ENCODE measurements around the gene C3AR1.
"Not testable (repeated sequence)": the region's sequence is repeated elsewhere in the genome, so short reads cannot be mapped to it uniquely, and the experiment has no call there.

The C3AR1 gene

DNA sequence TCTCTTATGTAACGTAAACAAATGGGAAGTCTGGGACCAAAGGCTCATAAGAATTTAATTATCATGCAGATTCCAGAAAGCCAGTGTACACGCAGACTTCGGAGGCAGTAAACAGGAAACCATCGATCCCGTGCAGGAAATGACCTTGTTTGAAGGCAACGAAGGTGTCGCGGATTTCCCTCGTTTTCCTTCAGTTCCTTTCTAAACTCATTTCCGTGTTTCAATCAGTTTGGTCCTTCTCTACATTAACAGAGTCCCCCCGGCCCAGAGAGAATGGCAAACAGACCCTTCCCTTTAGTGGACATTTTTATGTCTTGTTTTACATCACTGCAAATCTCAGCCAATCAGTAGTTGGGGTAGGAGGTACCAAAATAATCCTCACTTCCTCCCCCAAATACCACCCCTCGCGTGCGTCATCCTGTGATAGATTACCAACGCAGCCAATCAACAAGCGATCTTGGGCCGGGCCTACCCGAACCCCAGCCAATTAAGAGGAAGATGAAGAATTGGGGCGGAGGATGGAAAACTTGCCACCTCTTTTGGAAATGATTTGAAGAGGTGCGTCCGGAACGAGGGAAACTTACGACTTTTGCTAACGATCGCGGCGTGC, 39.8 kb downstream of the C3AR1 start:
- peak; percentile 87 for DNase-seq

DNA sequence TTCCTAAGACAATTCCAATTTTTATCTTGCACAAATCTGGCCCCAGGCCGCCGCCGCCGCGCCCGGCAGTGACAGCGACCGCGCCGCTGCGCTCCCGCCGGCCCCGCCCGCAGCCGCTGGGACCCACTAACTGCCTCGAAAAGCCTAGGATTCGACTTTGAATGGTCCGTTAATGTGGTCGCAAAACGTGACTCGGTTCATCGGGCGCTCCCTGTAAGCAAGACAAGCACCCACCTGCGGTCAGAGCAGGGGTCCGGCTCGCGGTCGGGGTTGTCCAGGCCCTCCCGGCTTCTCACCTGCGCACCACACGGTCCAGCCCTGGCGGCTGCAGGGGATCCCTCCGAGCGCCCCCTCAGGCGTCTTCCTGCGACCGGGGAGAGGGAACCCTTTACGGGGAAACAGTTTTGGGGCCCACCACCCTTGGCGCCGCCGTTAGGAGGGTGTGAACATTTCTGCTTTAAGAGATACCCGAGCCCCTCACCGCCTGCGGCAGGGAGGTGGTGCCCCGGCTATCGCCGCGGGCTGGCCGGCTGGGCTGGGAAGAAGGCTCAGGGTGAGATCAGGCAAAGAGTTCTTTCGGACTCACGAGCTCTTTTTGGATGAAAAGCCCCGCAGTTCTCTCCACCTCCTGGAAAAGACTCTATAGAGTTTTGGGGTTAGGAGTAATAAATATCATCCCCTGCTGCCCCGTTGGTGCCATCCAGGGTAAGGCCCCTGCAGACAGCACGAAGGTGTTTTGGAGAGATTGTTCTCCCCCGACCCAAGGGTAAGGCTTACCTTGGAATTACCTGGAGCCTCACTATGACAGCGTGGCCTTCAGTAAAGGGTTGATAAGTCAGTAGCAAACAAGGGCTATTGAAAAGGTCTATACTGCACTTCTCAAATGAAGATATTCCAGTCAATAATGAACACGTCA, 47.2 kb downstream of the C3AR1 start:
- DNase-seq: no peak

DNA sequence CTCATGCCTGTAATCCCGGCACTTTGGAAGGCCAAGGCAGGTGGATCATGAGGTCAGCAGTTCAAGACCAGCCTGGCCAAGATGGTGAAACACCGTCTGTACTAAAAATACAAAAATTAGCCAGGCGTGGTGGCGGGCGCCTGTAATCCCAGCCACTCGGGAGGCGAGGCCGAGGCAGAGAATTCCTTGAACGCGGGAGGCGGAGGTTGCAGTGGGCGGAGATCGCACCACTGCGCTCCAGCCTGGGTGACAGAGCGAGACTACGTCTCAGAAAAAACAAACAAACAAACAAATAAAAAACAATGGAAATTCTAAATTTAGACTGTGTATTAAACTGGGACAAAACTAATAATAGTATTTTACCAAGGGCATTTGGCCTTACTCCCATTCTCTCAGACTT, 47.9 kb downstream of the C3AR1 start:
- not testable (repeated sequence) for DNase-seq

- DNase-seq: no peak
Observed at GRCh38 chr12:8014836-8015235, 51.3 kb downstream of the C3AR1 start.

- DNase-seq: no peak
Observed at GRCh38 chr12:8012651-8013309, 53.4 kb downstream of the C3AR1 start.

DNA sequence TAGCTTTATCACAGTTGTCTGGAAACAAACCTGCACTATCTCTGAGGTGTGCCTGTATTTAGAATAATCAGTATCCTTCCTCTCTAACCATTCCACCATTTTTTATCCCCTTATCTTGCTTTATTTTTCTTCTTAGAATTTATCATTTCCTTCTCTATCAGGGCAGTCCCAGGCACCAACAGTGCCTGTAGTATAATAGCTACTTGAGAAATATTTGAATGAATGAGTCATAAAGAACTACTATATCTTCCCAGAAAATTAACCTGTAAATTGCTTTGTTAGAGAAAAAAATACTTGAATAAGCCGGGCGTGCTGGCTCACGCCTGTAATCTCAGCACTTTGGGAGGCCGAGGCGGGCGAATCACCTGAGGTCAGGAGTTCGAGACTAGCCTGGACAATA, 54.8 kb downstream of the C3AR1 start:
- DNase-seq: no peak
